Adipose tissue (tissue), 3 donors: ENCODE data around the gene RNF10. TPM values are rescaled to one million over a fixed set of nuclear protein-coding genes. Genes with fewer than 3 reads are reported as not detected.
"Not testable (repeated sequence)": the region's sequence is repeated elsewhere in the genome, so short reads cannot be mapped to it uniquely, and the experiment has no call there.

Experiments used
- H3K27ac ChIP-seq: one replicate; pipeline ENCODE4 v1.5.1; 2013; ENCODE audit warnings: low read depth, low read length
- WGBS, 3 donors: extraction: QIAGEN DNeasy Blood & Tissue Kit; methylation state at CpG; one replicate each; pipeline ENCODE4 v1.1.7; 2013; 5-methylcytosine and 5-hydroxymethylcytosine counted together
- polyA plus RNA-seq, 3 donors: library from polyadenylated mRNA; stranded (reverse); fragments of 200-250 nt; gene quantifications; one replicate each; pipeline ENCODE4 v1.2.3, GENCODE V29; 2013
- donor health status: healthy with polysubstance abuse.
- donor health status: Bipolar disorder and iron deficiency.
- donor health status: healthy.

The RNF10 gene
- polyA plus RNA-seq, 3 donors, result 54.4 to 141 (median 103) TPM

GRCh38 chr12:120515496-120515895 lies 18.7 kb upstream of the RNF10 start:
- 96 to 99% (median 97%) methylated on average over 2 of the region's 2 CpGs for WGBS, 3 donors
- H3K27ac ChIP-seq, result no peak overlapping the region

DNA sequence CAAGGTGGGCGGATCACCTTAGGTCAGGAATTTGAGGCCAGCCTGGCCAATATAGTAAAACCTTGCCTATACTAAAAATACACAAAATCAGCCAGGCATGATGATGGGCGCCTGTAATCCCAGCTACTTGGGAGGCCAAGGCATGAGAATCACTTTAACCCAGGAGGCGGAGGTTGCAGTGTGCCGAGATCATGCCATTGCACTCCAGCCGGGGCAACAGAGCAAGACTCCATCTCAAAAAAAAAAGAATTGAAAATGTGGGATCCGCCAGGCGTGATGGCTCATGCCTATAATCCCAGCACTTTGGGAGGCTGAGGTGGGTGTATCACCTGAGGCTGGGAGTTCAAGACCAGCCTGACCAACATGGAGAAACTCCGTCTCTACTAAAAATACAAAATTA lies 14.8 kb upstream of the RNF10 start:
- H3K27ac ChIP-seq, result not testable (repeated sequence)
- WGBS, 3 donors, result 95 to 99% (median 96%) methylated on average over 8 of the region's 8 CpGs

- no peak overlapping the region for H3K27ac ChIP-seq
- 84 to 91% (median 88%) methylated on average over 9 of the region's 9 CpGs for WGBS, 3 donors
Measured at GRCh38 chr12:120522568-120522967, 11.6 kb upstream of the RNF10 start.

- 0% methylated on average over 38 of the region's 38 CpGs for WGBS, 3 donors
- peak within 1 kb of the TSS; percentile 15 for H3K27ac ChIP-seq
Measured at GRCh38 chr12:120528861-120529525, 5.2 kb upstream of the RNF10 start, which contains the start of gene COQ5. COQ5 (minus strand) TSS chr12:120529158; CDS start chr12:120529141, 17 bp downstream.

DNA sequence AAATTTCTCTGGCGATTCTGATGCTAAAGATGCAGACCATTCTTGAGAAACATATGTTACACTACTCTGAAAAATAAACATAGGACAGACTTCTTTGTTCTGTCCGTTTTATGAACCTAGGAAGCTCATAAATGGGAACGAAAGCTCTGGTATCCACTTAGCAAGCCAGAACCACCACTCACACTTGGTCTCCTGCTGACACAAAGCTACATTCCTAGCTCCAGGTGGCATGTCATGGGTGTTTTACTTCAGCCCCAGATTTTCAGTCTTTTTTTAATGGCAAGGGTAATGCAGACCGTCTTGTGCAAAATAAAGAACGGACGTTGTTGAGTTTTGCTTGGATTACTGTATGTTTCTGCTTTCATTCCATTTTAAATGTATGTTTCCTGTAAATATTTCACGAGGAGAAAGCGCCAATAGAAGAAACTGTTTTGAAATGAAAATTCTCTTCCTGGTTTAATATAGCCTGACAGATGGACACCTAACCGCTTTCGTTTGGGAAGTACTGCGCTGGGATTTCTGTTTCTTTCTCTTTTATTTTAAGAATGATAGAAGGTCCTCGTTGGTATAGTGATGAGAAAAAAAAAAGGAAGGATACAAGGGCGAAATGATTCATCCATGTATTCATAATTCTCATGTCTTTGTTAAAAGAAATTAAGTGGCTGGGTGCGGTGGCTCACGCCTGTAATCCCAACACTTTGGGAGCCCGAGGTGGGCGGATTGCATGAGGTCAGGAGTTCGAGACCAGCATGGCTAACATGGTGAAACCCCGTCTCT lies 4.3 kb upstream of the RNF10 start:
- 28 to 35% (median 32%) methylated on average over 19 of the region's 19 CpGs for WGBS, 3 donors
- no peak overlapping the region for H3K27ac ChIP-seq

GRCh38 chr12:120530418-120530761 lies 3.8 kb upstream of the RNF10 start:
- H3K27ac ChIP-seq, result not testable (repeated sequence)

DNA sequence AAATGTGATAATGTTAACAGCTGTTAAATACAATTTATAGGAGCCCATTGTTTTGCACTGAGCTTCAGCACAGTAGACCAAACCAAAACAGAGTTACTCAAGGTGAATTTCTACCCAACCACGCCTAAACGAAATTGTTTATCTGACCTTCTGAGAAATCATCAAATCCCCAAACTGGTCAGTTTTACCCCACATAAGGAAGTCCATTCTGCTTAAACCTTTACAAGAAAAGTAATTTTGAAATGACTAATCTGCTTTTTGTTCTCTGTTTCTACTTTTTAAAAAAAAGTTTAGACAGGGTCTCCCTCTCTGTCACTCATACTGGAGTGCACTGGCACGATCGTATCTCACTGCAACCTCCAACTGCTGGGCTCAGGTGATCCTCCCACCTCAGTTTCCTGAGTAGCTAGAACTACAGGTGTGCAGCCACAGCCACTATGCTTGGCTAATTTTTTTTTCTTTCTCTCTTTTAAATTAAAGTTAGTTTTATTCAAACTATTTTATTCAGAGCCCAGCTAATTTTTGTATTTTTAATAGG lies 1.4 kb upstream of the RNF10 start:
- 66 to 81% (median 75%) methylated on average over 4 of the region's 4 CpGs for WGBS, 3 donors
- H3K27ac ChIP-seq, result no peak overlapping the region

DNA sequence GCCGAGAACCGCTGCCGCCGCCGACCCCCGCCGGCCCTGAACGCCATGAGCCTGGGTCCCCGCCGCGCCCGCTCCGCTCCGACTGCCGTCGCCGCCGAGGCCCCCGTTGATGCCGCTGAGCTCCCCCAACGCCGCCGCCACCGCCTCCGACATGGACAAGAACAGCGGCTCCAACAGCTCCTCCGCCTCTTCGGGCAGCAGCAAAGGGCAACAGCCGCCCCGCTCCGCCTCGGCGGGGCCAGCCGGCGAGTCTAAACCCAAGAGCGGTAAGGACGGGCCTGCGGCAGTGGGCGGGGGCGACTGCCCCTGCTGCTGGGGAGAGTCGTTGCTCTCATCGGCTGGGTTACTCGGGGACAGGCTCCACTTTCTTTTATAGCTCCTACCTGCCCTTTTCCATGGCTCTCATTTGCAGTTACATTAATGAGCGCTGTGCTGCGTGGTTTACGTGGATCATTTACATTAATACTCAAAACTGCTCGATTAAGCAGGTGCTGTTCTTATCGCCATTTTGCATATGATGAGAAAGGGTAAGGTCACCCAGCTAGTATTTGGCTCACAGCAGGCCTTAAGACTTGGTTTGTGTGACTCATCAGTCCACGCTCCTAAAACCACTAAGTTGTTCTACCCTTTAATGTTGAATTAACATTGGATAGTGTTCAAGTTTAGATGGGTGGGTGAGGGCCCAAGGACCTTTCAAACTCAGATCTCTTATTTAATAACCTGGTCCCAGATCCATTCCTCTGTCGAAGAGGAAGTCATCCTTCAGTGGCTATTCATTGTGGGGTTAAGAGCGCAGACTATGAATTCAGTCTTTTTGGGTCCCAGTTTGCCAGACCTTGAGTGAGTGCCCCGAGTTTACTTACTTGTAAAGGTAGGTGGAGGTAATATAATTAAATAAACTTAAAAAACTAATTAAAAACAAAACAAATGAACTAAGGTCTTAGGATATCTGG lies 823 bp downstream of the RNF10 start:
- 1 to 2% (median 1%) methylated on average over 48 to 52 of the region's 52 CpGs for WGBS, 3 donors
- H3K27ac ChIP-seq, result peak overlapping the region; percentile 93

DNA sequence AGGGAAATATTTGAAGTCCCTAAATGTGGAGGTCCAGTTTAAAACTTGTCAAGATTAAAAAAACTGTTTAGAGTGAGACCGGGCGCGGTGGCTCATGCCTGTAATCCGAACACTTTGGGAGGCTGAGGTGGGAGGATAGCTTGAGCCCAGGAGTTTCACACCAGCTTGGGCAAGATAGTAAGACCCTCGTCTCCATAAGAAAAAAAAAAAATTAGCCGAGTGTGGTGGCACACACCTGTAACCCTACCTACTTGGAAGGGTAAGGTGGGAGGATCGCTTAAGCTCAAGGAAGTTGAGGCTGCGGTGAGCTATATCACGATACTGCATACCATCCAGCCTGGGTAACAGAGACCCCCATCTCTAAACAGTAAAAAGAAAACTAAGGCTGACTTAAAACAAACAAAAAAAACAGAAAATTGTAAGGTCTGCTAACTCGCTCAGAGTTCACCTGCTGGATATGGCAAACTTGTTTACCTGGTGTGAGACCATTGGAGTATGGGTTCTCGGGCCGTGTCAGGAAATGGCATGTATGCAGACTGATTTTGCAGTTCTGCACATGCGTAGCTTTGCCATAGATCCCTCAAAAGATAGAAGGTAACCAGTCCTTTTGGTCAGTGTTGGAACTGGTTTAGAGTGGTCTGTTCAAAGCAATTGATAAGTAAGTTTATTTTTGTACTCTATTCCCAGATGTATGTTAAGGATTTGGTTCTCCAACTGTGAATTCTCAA lies 2.1 kb downstream of the RNF10 start:
- no peak overlapping the region for H3K27ac ChIP-seq
- whole genome bisulfite sequencing, 3 donors, result 32 to 57% (median 51%) methylated on average over 13 of the region's 13 CpGs

- 24 to 58% (median 49%) methylated on average over 4 of the region's 4 CpGs for WGBS, 3 donors
Measured at GRCh38 chr12:120537856-120538220, 3.7 kb downstream of the RNF10 start.

DNA sequence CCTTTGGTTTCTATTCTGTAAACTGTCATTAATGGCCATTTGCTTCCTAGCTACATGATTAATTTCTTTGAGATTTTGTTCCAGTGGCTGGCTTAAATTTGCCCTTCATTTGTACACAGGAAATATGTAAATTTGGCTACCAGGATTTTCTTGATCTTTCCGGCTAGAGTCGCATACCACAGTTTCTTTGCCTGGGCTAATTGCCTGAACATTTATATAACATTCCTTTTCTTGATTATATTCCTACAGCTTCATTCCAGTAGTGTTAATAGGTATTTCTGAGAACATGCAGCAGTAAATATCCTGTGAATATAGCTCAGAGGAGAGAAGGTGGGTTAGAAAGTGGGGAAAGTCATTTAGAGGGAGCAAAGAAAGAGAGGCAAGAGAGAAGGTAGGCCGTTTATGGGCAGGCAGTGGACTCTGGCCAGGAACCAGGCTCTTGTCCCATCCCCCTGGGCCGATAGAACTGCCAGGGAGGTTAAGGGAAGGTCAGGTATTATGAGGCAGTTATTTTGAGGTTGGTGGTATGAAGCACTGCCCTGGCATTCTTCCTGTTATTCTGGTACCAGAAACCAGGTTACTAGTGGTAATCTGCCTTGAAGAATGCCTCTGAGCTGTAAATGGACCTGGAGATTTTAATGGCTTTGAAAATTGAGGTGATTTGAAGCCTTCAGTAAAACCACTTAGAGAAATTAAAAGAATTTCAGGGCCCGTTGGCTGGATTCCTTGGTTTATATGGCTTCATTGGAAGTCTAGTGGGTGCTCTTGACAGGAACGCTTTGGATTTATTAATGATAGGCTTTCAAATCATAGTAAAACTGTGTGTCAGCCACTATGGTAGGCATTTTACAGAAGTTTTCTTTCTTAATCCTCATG lies 4.4 kb downstream of the RNF10 start:
- H3K27ac ChIP-seq, result no peak overlapping the region
- 13 to 16% (median 14%) methylated on average over 6 of the region's 6 CpGs for WGBS, 3 donors

More at GRCh38 chr12:120537856-120538220, 3.7 kb downstream of the RNF10 start:
- H3K27ac ChIP-seq, result no peak overlapping the region

GRCh38 chr12:120539303-120539702 lies 5.1 kb downstream of the RNF10 start:
- WGBS, 3 donors, result 50 to 55% (median 50%) methylated on average over 1 of the region's 1 CpG
- H3K27ac ChIP-seq, result no peak overlapping the region

DNA sequence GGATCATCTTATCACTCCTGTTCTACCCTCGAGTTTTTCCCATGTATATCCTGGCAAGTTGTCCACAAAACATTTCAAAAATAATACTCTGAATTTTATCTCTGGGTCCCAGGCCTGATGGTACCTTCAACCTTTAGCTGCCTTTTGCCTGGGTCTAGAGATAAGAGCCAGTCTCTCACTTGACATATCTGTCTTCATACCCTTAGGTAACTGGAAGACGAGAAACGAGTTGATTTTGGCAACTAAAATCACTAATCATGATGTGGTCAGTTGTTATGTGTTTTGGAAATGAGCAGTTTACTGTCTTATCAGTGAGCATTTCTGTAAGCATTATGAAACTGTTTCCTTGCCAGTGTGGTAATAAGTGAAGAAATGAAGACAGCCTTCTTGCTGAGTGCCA lies 6.3 kb downstream of the RNF10 start:
- H3K27ac ChIP-seq, result no peak overlapping the region
- whole genome bisulfite sequencing, 3 donors, result 5 to 7% (median 7%) methylated on average over 3 of the region's 3 CpGs

DNA sequence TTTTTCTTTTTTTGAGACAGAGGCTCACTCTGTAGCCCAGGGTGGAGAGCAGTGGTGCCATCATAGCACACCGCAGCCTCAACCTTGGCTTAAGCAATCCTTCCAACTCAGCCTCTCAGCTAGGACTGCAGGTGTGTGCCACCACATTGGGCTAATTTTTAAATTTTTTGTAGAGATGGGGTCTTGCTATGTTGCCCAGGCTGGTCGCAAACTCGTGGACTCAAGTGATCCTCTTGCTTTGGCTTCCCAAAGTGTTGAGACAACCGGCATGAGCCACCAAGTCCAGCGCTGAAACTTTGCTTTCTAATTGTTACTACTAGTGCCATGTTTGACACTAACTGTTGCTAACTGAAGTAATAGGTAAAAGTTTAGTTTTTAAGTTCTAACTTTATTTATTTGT lies 8.0 kb downstream of the RNF10 start:
- WGBS, 3 donors, result 96 to 99% (median 98%) methylated on average over 5 of the region's 5 CpGs
- no peak overlapping the region for H3K27ac ChIP-seq

GRCh38 chr12:120544691-120545090 lies 10.5 kb downstream of the RNF10 start:
- 87 to 90% (median 87%) methylated on average over 3 of the region's 3 CpGs for WGBS, 3 donors
- H3K27ac ChIP-seq, result no peak overlapping the region

DNA sequence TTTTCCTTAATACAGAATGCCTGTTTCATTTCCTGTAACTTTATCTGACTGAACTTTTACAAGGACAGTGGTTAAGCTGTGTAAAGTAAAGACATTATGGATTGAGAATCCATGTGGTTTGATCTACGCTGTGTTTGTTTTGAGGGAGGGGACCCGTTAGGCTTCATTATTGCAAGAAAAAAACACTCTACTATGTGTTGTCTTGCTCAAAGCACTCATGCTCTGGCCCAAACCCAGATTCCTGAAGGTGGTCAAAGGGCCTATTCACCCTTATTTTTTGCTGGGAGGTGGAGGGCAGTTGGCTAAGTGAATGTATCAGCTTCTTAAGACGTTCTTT lies 11.9 kb downstream of the RNF10 start:
- H3K27ac ChIP-seq, result no peak overlapping the region
- WGBS, 3 donors, result 53 to 81% (median 69%) methylated on average over 3 of the region's 3 CpGs

GRCh38 chr12:120554678-120555077 lies 20.5 kb downstream of the RNF10 start:
- no peak overlapping the region for H3K27ac ChIP-seq
- WGBS, 3 donors, result 76 to 85% (median 83%) methylated on average over 1 of the region's 1 CpG
